GM19455 (cell line): Measurements from ENCODE around the gene EHHADH.

ENCODE experiments used
- ATAC-seq: cut with Tn5 transposase; IDR thresholded peaks from one replicate; pipeline ENCODE4 v1.9.1; 2021; ENCODE audit not compliant: unreplicated experiment

Gene EHHADH

DNA sequence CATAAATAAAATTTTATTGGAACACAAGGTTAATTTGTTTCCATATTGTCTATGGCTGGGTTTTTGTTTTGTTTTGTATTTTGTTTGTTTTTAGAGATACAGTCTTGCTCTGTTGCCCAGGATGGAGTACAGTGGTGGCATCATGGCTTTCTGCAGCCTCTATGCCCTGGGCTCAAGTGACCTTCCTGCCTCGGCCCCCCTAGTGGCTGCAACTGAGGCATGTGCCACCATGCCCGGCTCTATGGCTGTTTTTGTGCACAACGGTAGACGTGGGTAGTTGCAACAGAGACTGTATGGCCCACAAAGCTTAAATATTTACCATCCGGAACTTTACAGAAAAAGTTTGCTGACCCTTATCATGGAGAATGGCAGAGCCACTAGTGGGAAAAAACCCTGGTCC, 54.2 kb downstream of the EHHADH start:
- no peak for ATAC-seq

DNA sequence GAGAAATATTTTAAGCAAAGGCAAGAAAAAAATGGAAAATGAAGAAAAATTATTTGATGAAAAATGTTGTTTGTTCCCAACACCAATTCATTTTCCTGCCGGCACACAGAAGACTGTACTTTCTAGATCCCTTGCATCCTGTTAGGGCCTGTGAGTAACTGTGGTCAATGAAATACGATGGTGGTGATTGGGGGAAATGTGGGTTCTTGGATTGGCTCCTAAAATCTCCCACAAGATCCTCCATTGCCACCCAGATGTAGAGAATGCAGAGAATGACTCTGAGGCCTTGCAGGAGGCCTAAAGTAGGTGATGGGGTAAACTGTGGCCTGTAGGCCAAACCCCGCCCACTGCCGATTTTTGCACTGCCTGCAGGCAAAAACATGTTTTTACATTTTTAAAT, 54.6 kb downstream of the EHHADH start:
- no peak for ATAC-seq

DNA sequence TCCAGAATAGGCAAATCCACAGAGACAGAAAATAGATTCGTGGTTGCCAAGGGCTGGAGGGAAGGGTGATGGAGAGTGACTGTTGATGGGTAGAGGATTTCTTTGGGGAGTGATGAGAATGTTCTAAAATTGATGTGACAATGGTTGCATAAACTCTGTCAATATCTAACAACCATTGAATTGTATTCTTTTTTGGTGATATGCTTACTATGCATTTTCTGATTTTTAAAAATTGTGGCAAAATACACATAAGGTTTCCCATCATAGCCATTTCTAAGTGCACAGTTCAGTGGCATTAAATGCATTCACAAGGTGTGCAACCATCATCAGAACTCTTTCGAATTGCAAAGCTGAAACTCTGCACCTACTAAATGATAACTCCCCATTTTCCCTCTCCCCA, 56.8 kb downstream of the EHHADH start:
- no peak for ATAC-seq

GRCh38 chr3:185195652-185196051, 58.2 kb downstream of the EHHADH start:
- ATAC-seq = no peak

DNA sequence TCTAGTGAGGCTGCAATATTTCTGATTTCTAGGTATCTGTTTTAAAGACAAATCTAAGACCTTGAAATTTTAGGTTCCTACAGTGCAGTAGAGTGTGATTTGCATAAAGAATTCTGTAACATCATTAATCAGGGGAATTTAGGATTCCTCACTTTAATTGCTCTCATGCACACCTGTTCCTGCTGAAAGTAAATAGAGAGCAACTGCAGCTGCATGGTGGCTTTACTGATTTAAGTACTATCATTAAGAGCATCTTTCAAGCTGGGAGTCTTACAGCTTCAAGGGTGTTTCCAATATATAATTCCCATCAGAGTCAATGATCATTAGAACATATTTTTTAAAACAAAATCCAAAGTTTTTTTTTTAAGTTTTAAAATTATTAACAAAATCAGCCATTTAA, 65.0 kb downstream of the EHHADH start:
- ATAC-seq = no peak

DNA sequence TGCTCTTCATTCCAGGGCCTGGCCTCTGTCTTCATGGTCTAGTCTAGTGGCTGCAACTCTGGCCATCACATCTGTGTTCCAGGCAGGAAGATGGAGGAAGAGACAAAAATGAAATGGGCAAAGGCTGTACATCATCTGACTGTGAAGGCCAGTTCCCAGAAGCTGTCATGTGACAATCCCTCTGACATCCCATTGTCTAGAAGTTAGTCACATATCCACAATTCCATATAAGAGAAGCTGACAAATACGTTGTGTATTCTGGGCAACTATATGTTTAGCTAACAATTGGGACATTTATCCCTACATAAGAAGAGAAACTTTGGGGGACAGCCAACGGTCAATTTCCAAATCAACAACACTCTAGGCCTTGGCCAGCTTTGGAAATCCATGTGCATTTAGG, 66.5 kb downstream of the EHHADH start:
- no peak for ATAC-seq

DNA sequence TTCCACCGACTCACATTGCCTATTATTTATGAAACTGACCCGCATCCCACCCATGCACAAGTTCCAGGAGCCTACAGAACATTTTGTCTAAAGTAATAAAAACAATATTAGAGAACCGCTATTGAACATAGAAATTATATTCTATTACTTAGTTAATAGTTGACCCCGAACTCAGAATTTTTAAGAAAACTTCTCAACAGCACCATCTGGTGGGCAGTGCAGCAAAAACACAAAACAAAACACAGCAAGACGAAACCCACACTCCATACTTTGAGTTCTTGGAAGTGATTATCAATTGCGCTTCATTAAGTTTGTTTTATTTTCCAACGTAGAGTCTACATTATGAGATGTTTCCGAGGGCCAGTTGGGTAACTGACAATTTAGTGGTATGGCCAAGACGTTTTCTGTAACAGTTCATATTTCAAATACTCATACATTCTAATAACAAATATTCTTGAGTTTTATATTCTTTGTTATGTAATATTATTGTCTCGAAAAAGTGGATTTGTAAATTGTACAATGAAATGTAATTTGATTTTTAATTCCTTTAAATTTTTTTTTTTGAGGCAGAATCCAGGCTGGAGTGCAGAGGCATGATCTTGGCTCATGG, 77.0 kb downstream of the EHHADH start:
- ATAC-seq = no peak

GRCh38 chr3:185175370-185175987, 78.4 kb downstream of the EHHADH start:
- ATAC-seq = peak; percentile 70

DNA sequence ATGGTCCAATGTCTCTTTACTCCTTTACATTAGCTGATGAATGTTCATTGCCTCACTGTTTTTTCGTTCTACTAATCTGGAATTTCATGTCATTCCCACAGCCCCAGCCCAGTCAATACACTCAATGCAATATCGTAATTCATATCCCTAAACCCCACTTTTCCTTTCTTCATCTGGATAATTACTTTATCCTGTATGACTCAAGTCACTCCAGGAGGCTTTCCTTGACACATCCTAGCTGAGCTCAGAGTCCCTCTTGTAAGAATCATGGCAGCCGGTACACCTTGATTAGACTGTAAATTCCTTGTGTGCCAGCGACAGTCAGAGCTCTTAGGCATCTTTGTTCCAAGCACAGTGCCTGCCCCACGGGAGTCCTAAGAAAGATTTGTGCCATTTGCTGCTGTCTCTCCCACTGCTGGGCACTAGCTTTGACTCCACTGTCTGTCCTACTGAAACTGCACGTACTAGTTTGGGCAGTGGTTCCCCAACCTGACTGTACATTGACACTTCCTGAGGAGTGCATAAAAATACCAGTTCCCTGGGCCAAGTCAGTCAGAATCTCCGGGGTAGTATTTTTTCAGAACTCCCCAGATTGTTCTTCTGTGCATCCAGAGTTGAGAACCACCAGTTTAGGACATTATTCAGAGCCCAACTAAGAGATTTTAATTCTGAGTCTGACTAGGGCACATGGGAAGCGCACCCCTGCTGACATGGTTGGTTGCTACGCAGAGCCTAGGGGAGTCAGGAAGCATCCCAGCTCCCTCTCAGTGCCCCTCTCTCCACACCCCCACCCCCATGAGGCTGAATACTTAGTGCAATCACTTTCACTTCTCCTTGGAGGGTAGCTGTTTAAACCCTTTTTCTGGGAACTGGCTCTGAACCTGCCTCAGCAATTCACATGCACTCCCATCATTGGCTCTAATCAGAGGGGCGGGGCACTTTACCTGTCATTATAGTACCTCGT, 81.5 kb downstream of the EHHADH start:
- no peak for ATAC-seq

DNA sequence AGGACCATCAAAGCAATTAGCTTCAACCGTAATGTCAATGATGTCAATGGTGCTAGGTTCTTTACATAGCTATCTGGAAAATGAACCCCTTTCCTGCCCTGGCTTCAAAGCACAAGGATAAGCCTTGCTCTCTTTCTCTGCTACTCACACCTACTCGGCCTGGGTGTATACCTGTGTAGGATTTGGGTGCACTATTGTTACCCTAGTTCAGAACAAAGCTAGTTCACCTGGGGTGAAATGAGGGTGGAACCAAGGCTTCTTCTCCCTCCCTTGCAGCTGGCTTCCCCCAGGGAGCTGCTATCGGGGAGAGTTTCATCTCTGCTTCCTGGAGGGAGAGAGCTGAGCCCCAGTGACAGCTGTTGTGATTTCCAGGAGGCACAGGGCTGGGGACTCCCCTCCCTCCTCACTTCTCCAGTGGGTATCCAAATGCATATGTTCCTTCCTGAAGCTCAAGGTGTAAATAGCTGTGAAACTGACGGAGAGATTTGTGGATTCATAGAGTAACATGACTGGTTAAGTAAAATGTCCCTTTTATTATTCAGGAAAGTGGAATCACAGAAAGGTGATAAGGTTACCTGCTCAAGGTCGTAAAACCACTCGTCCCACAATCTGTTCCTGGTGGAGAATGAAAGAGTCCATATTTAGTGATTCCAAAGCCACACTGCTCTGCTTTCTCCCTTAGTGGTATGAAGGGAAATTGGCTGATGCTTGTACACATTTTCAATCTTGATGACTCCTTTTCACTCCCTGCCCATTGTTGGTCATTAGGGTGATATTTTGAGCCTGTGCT, 89.2 kb downstream of the EHHADH start:
- ATAC-seq = no peak

DNA sequence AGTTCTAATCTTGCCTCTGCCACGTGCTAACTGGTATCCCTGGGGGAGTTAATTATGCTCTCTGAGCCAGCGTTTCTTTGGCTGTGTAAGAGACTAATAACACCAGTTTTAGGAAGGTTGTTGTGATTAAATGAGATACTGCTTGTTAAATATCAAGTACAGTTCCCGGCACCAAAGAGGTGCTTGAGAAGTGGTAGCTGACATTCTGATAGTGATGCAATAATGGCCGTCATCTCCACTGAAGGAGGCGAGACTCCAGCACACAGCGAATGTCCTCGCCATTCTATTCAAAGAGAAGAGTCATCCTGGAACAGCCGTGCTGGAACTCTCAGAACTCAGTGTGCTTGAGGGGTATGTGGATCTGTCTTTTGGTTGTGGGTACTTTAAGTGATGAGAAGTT, 91.2 kb downstream of the EHHADH start:
- no peak for ATAC-seq

DNA sequence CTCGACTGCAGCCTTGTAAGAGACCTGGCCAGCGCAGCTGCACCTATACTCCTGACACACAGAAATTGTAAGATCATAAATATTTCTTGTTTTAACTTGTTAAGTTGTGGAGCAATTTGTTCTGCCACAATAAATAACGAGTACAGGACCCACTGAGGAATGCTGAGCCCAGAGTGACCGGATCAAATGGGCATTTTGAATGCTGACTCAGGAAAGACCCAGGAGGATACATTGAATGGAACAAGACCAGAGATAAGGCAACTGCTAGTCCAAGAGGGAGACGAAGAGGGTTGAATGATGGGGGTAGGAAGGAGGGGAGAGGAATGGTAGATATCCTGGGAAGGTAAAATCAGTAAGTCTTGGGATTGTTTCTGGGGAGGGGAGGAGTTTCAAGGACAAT, 92.1 kb downstream of the EHHADH start:
- ATAC-seq = no peak

- no peak for ATAC-seq
These were observed 96.5 kb downstream of the EHHADH start for GRCh38 chr3:185157347-185157746.

DNA sequence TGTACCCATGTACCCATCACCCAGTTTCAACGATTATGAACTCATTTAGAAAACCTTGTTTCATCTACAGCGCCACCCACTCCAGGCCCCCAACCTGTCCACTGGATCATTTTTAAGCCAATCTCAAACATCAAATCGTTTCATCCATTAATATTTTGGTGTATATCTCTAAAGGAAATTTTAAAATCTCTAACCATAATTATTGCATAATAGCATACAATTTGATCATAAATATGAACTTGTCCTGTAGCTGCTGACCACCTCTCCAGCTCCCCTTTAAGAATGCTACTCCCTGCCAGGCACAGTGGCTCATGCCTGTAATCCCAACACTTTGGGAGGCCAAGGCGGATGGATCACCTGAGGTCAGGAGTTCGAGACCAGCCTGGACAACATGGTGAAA, 98.2 kb downstream of the EHHADH start:
- ATAC-seq = no peak

DNA sequence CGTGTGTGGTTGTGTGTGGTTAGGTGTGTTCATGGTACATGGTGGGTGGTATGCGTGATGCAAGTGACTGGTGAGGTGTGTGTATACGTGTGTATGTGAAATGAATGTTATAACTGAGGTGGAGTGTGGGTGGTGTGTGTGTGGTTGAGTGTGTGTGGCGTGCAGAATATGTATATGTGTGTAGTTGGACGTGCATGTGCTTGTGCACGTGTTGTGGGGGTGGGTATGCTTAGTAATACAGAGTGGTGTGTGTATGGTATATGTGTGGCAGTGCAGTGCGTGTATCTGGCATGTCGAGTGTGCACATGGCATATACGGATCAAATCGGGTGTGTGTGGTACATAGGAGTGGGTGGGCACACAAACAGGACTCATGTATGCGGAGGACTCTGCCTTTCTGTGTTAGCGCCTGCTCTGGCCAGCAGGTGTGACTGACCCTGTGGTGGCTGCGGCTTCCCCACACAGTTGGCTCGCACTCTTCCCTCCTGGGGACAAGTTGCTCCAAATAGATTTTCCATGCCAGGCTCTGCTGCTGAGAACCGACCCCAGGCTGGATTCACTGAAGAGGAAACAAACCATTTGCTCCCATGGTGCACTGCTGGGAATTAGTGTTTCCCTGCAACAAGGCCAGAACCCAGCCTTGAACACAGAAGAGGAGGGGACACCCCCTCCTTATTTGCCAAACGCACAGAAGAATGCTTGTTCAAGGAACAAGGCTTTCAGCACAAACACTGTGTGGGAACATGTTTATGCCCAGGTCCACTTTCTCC, 99.8 kb downstream of the EHHADH start:
- no peak for ATAC-seq

DNA sequence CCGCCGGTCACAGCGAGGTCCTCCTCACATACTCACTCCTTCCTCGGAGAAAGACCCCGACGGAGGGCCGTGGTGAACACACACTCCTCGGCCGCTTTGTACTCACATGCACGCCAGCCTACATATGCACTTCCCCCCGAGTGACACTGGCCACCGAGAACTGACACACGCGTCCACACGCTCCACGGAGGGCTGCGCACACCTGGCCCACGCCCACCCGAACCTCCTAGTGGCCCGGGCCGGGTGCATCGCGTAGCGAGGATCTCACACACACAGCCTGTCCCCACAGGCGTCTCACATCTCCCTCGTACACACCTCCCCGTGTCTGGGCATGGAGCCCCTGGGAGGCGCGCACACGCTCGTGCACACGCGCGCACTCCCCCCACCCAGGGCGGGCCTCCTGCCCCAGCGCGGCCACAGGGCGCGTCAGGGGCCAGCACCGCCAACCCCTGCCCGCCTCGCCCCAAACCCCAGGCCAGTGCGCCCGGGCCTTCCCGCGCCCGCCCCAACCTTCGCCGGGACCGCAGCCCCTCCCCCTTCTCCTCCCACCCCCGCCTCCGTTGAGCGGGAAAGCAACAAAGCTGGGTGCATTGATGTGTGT, 100.6 kb downstream of the EHHADH start:
- peak; percentile 33 for ATAC-seq

- peak; percentile 63 for ATAC-seq
These were observed 101.3 kb downstream of the EHHADH start, which contains the start of gene C3orf70 for GRCh38 chr3:185152410-185153170. Gene C3orf70, minus strand, starts transcription at chr3:185153060. Its CDS starts 237 bp downstream, at chr3:185152823.

DNA sequence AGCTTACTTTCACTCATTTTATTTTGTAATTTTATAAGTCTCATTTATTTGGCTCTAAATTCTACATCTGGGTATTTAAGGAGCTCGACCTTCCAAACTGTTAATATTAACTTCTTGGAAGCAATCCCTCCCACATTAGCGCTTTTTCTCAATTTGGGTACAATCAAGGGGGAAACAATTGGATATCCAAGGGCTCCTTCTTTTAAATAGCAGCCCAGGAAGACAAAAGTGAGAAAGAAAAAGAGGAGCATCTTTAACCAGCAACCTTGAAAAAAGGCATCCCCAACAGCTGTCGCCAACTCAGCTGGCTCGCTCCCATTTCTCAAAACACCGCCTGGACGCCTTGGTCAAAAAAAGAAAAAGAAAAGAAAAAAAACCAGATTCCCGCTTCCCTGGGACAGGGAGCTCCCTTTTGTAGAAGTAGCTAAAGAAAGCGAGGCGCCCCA, 101.9 kb downstream of the EHHADH start:
- no peak for ATAC-seq
